Fibroblast of skin of right quadriceps (primary cell): ENCODE data around the gene TMEM200B.
"Not testable (repeated sequence)": the region's sequence is repeated elsewhere in the genome, so short reads cannot be mapped to it uniquely, and the experiment has no call there.

Experiments
- DNase-seq: peaks from one replicate; pipeline ENCODE4 v3.0.0-alpha.2; 2013

TMEM200B gene

GRCh38 chr1:29123887-29124365, at the start of gene TMEM200B:
TSS of gene TMEM200B (minus strand) at chr1:29123903. CDS start at chr1:29121828, 2,075 bp downstream.
- no peak for DNase-seq

DNA sequence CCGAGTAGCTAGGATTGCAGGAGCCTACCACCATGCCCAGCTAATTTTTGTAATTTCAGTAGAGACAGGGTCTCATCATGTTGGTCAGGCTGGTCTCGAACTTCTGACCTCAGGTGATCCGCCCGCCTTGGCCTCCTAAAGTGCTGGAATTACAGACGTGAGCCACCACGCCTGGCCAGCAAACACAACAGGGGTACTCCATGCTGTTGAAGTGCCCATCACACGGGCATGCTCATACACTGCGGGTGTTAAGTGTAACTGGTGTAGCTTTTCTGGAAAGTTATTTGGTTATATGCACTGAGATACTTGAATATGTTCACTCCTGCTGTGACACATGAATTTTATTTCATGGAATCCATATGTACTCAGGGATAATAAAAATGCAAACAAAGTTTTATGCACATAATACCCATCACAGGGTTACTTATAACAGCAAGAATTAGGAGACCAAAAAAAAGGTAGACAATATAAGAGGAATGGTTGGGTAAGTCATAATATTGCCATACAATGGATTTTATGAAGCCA, 48.8 kb upstream of the TMEM200B start:
- no peak for DNase-seq

- DNase-seq = no peak
Observed at GRCh38 chr1:29171521-29171920, 47.8 kb upstream of the TMEM200B start.

GRCh38 chr1:29171089-29171488, 47.4 kb upstream of the TMEM200B start:
- peak; percentile 49 for DNase-seq

GRCh38 chr1:29169976-29170375, 46.3 kb upstream of the TMEM200B start:
- no peak for DNase-seq

DNA sequence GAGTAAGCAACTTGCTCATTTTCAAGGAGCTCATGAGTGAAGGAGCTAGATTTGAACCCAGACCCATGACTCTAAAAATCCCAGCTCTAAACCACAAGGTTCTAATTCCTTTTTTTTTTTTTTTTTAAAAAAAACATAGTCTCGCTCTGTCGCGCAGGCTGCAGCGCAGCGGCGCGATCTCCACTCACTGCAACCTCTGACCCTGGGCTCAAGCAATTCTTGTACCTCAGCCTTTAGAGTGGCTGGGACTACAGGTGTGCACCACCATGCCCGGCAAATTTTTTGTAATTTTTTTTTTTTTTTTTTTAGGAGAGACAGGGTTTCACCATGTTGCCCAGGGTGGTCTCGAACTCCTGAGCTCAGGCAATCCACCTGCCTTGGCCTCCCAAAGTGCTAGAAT, 44.2 kb upstream of the TMEM200B start:
- no peak for DNase-seq

- no peak for DNase-seq
Observed at GRCh38 chr1:29166291-29166878, 42.7 kb upstream of the TMEM200B start.

DNA sequence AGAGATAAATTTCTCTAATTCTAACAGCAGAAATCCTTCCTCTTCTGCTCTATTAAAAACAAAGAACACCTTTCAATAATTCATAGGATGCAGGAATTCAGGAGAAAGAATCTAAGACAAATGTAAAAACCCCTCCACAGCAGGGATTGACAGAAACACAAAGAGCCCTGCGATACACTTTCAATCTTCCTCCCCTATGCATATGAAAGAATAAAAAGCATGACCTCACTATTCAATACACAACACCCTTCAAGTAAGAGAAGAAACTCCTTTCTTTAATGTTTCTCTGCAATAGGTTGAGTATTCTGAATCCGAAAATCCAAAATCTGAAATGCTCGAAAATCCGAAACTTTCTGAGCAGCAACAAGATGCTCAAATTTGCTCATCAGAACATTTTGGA, 40.9 kb upstream of the TMEM200B start:
- no peak for DNase-seq

DNA sequence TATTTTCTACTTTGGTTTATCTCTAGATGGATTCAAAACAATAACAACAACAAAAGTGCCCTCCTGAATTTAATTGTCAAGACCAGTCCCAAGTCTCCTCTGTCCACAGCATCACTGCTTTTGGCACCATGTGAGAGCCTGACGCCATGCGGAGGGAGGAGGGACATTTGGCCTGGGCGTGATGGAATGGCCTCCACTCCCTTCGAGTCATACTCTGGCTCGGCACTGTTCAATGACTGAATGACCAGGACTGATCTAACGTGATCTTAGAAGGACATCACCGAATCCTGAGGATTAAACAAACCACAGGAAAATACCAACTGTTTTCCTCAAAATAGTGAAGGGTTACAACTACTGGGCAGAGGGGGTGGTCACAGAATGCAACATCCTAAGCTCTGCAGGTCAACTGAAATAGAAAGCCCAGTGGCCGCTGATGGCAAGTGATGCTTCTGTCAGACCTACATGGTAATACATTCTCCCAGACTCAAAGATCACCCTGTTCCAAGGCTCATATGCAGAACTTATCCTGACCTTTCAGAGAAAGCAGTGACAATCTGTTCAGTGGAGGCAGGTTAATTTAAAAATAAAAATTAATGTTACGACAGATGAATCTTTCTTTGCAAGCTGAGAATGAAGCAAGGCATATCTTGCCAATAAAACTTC, 38.9 kb upstream of the TMEM200B start:
- DNase-seq = no peak

DNA sequence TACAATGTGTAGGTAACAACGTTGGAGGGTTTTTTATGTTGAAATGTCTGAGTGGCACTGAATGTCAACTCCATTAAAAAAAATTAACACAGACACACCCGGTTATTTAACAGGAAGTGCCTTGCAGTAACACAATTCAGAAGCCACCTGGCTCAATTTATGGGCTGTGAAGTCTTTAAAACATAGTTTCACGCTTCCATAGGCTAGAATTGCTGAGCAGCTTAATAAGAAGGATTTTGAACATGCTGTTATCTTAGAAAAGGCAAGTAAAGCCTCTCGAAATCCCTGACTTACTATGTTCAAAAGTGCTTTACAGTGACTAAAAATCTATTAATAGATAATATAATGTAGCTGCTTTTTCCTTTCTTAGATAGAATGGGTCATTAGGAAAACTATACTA, 38.3 kb upstream of the TMEM200B start:
- no peak for DNase-seq

DNA sequence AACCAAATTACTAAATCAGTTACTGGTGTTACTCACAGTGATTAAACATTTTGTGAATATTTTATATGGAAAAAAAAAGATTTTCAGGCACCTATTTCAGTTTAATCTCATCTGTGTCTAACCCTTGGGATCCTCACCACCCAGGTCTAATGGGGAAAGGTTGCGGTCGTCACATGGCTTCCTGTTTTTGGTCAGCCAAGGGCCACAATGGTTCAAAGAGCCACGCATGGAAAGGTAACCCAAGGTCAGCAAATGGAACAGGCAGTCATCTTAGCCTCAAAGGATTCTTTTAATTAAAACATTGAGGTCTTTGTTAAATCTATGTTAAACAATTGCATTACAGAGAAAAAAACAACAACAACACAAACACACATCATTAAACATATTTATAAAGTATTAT, 36.1 kb upstream of the TMEM200B start:
- DNase-seq = no peak

DNA sequence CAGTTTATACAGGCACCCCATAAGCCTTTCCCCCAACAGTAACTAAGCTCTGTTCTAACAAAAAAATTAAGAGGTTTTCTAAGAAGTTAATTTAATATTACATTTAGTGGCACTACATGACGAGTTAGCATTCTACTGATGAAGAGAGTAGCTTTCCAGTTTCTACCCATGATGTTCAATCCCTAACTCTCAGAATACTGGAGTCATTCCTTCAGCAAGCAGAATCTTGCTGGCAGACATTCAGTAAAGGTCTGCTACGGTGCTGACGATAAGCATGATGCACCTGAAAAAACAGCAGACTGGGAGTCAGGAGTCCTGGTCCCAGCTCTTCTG, 33.5 kb upstream of the TMEM200B start:
- no peak for DNase-seq

GRCh38 chr1:29156543-29157268, 33.0 kb upstream of the TMEM200B start:
- peak; percentile 39 for DNase-seq

DNA sequence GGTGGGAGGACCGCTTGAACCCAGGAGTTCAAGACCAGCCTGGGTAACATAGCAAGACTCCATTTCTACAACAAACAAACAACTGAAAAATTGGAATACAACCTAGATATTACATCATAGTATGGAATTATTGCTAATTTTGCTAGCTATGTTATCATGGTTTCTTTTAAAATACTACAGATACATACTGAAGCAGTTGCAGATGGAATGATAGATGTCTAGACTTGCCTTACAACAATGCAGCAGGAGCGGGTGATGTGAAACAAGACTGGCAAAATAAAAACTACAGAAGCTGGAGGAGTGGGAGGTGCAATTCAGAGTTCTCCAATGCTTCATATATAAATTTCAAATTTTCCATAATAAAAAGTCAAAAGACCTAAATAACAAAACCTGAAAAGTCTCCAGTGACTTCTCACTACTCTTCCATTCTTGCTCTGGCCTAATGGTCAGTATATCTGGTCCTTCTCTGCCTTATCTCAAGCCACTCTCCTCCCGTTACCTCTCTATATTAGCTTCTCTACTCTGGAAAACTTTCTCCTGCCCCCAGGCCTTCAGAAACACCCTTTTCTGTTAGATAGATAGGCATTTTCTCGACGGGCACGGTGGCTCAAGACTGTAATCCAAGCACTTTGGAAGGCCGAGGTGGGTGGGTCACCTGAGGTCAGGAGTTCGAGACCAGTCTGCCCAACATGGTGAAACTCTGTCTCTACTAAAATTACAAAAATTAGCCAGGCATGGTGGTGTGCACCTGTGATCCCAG, 28.5 kb upstream of the TMEM200B start:
- no peak for DNase-seq

DNA sequence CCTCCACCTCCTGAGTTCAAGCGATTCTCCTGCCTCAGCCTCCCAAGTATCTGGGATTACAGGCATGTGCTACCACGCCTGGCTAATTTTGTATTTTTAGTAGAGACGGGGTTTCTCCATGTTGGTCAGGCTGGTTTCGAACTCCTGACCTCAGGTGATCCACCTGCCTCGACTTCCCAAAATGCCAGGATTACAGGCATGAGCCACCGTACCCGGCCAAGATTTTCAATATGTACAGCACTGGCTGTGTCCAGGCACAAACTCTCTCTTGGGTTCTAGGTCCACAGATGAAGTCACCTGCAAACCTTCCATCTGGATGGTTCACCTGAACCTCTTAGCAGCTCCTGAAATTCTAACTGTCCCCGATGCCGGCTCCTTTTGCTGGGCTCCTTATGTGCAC, 26.6 kb upstream of the TMEM200B start:
- DNase-seq = not testable (repeated sequence)

- DNase-seq = no peak
Observed at GRCh38 chr1:29148656-29149491, 25.2 kb upstream of the TMEM200B start.

GRCh38 chr1:29145739-29146437, 22.2 kb upstream of the TMEM200B start:
- DNase-seq = peak; percentile 93

DNA sequence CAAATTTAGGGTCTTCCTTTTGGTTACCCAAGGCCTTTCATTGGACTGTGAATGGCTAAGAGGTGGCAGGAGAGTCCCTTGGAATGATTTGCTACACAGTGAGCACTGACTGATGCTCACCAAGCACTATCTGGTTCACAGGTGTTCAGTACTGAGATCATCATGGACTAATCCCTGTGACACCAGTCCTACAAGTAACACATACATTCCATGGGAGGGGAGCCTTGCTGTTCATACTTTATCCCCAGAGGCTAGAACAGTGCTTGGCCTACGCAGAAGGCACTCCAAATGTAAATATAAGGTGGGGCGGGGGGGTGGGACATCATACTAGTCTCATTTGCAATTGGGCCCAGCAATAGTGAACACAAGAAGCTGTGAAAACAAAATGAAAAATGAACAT, 20.5 kb upstream of the TMEM200B start:
- no peak for DNase-seq

- DNase-seq = no peak
Observed at GRCh38 chr1:29142714-29143113, 19.0 kb upstream of the TMEM200B start.

DNA sequence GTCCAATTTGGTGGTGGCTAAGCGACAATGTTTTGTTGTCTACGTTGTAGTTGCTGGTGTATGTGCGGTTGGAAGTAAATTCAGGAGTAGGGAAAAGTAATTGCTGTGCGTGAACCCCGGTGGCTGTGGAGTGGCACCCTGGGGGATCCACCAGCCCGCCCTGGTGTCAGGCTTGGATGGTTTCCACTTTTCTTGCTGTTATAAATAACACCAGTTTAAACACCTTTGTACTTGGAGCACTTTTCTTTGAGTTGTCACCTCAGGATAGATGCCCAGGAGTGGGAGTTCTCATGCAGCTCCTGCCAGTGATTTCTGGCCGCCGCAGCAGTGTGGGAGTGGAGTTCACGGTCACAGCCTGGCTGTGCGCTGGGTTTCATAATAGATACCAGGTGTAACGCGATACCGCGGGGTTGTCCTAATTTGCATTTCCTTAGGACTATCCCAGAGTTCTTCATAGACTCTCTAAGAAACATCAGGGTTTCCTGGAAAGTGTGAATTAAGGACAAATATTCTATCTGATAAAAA, 12.8 kb upstream of the TMEM200B start:
- DNase-seq = peak; percentile 43

DNA sequence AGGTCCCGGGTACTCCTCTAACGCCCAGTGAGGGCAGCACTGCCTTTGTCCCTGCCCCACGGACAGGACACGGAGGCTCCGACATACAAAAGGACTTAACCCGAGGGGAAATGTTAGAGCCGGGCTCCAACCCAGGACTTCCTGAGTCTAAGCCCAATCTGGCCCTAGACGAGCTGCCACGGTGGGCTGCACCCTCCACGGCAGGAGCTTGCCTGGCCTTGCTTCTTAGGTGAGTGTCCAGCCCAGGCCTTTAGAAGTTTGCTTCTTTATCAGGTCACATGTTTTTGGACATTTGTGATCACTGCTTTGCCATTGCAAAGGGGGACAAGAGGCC, 11.0 kb upstream of the TMEM200B start:
- DNase-seq = no peak
